DOHH2 (cell line): Measurements from ENCODE around the gene SAXO2.

Experiments used
- CTCF ChIP-seq: fragments of 200-600 bp; sonication (generic); IDR thresholded peaks from one replicate; pipeline ENCODE4 v1.5.1; 2014; ENCODE audit warnings: antibody characterized with exemption, mild to moderate bottlenecking, low read depth, low read length; ENCODE audit not compliant: poor library complexity, severe bottlenecking
- EZH2phosphoT487 ChIP-seq: fragments of 200-600 bp; sonication (generic); IDR thresholded peaks from 2 replicates; pipeline ENCODE4 v1.6.1; 2017; ENCODE audit warnings: borderline replicate concordance, mild to moderate bottlenecking, antibody characterized with exemption, low read length, moderate library complexity, mixed read lengths

- TF ChIP-seq EZH2phosphoT487 (no peak), CTCF (no peak)
These were observed 35.9 kb downstream of the SAXO2 start for GRCh38 chr15:82298520-82298919.
